Osteocyte (in vitro differentiated cells): Measurements from ENCODE around the gene ZNF692. TPM values are rescaled to one million over a fixed set of nuclear protein-coding genes. Genes with fewer than 3 reads are reported as not detected.

Source experiments
- DNase-seq: peaks from one replicate; pipeline ENCODE4 v3.0.0; 2021; ENCODE audit warnings: mixed read lengths; ENCODE audit not compliant: unreplicated experiment; ENCODE audit errors: extremely low spot score
- H3K27ac Mint-ChIP-seq: one replicate; pipeline ENCODE4 v1.8.0; 2021; ENCODE audit warnings: mild to moderate bottlenecking, mixed read lengths; ENCODE audit not compliant: unreplicated experiment
- H3K27me3 Mint-ChIP-seq: one replicate; pipeline ENCODE4 v1.8.0; 2021; ENCODE audit warnings: mixed read lengths; ENCODE audit not compliant: unreplicated experiment
- H3K36me3 Mint-ChIP-seq: one replicate; pipeline ENCODE4 v1.8.0; 2021; ENCODE audit warnings: mixed read lengths; ENCODE audit not compliant: unreplicated experiment
- H3K4me1 Mint-ChIP-seq: one replicate; pipeline ENCODE4 v1.8.0; 2021; ENCODE audit warnings: mixed read lengths; ENCODE audit not compliant: unreplicated experiment
- H3K4me3 Mint-ChIP-seq: one replicate; pipeline ENCODE4 v1.8.0; 2021; ENCODE audit warnings: mild to moderate bottlenecking, moderate library complexity, mixed read lengths; ENCODE audit not compliant: unreplicated experiment
- H3K9me3 Mint-ChIP-seq: one replicate; pipeline ENCODE4 v1.8.0; 2021; ENCODE audit warnings: mixed read lengths; ENCODE audit not compliant: unreplicated experiment
- CTCF ChIP-seq: fragments of 200-600 bp; sonication (generic); IDR thresholded peaks from 2 replicates; pipeline ENCODE4 v1.5.0; 2021; ENCODE audit warnings: antibody characterized with exemption, mild to moderate bottlenecking, moderate library complexity
- total RNA-seq: library from RNA; stranded (reverse); gene quantifications from 2 replicates; pipeline ENCODE4 v1.2.1, GENCODE V29; 2021

Gene ZNF692
- total RNA-seq, 1 donor from 2014 or later: 39.9 TPM

- DNase-seq: no peak
- Mint-ChIP-seq H3K36me3 (peaks cover 20% of the 10 kb centered on the region), H3K27me3 (no peaks in the 10 kb centered on the region), H3K4me1 (peaks cover 17% of the 10 kb centered on the region), H3K4me3 (no peak overlapping the region), H3K27ac (no peak overlapping the region), H3K9me3 (no peaks in the 10 kb centered on the region)
- peak; percentile 55 for TF ChIP-seq CTCF
Measured at GRCh38 chr1:248841702-248842395, 17.0 kb downstream of the ZNF692 start.

- Mint-ChIP-seq H3K27me3 (no peaks in the 10 kb centered on the region), H3K4me3 (no peak overlapping the region), H3K9me3 (no peaks in the 10 kb centered on the region), H3K4me1 (peaks cover 17% of the 10 kb centered on the region), H3K36me3 (peaks cover 12% of the 10 kb centered on the region), H3K27ac (peak overlapping the region; percentile 14)
- no peak for TF ChIP-seq CTCF
- no peak for DNase-seq
Measured at GRCh38 chr1:248840946-248841345, 17.9 kb downstream of the ZNF692 start.

- TF ChIP-seq CTCF: no peak
- Mint-ChIP-seq H3K27me3 (no peaks in the 10 kb centered on the region), H3K9me3 (no peaks in the 10 kb centered on the region), H3K27ac (peak overlapping the region; percentile 98), H3K4me1 (peaks cover 17% of the 10 kb centered on the region), H3K36me3 (peaks cover 1% of the 10 kb centered on the region), H3K4me3 (no peak overlapping the region)
- DNase-seq: no peak
Measured at GRCh38 chr1:248839168-248839555, 19.7 kb downstream of the ZNF692 start.

GRCh38 chr1:248838357-248839167 lies 20.3 kb downstream of the ZNF692 start:
- Mint-ChIP-seq H3K36me3 (no peaks in the 10 kb centered on the region), H3K4me1 (peaks cover 17% of the 10 kb centered on the region), H3K27me3 (no peaks in the 10 kb centered on the region), H3K9me3 (no peaks in the 10 kb centered on the region), H3K27ac (peak overlapping the region; percentile 98), H3K4me3 (no peak overlapping the region)
- peak; percentile 95 for DNase-seq
- TF ChIP-seq CTCF: no peak

GRCh38 chr1:248837781-248838356 lies 21.0 kb downstream of the ZNF692 start, which contains the start of gene ZNF672:
Gene ZNF672 (plus strand): TSS chr1:248838224. CDS start chr1:248847275, 9,051 bp downstream.
- H3K4me3 Mint-ChIP-seq: no peak within 1 kb of the TSS
- no peaks in the 10 kb centered on the region for H3K36me3 Mint-ChIP-seq
- H3K27me3 Mint-ChIP-seq: no peaks in the 10 kb centered on the region
- DNase-seq: peak; percentile 99
- no peak for TF ChIP-seq CTCF
- H3K9me3 Mint-ChIP-seq: no peaks in the 10 kb centered on the region
- peak within 1 kb of the TSS; percentile 98 for H3K27ac Mint-ChIP-seq
- H3K4me1 Mint-ChIP-seq: peaks cover 17% of the 10 kb centered on the region
